HG03354 (cell line): ENCODE data around the gene GPR78.

Source experiments
- ATAC-seq: cut with Tn5 transposase; IDR thresholded peaks from one replicate; pipeline ENCODE4 v1.9.1; 2021; ENCODE audit warnings: mild to moderate bottlenecking; ENCODE audit not compliant: unreplicated experiment, poor library complexity, severe bottlenecking

The GPR78 gene

GRCh38 chr4:8595237-8596087 is 15.3 kb downstream of the GPR78 start:
- no peak for ATAC-seq

- no peak for ATAC-seq
These were observed 16.7 kb downstream of the GPR78 start for GRCh38 chr4:8596891-8597290.

GRCh38 chr4:8597319-8597718 is 17.1 kb downstream of the GPR78 start:
- ATAC-seq, result no peak

- no peak for ATAC-seq
These were observed 17.6 kb downstream of the GPR78 start for GRCh38 chr4:8597791-8598190.

- ATAC-seq, result no peak
These were observed 18.3 kb downstream of the GPR78 start for GRCh38 chr4:8598391-8599090.

GRCh38 chr4:8599091-8599460 is 18.9 kb downstream of the GPR78 start:
- ATAC-seq, result no peak

- ATAC-seq, result no peak
These were observed 19.5 kb downstream of the GPR78 start for GRCh38 chr4:8599657-8600056.

GRCh38 chr4:8600266-8600665 is 20.1 kb downstream of the GPR78 start:
- ATAC-seq, result no peak

- no peak for ATAC-seq
These were observed 20.5 kb downstream of the GPR78 start for GRCh38 chr4:8600686-8601085.

GRCh38 chr4:8601086-8601485 is 20.9 kb downstream of the GPR78 start:
- no peak for ATAC-seq

GRCh38 chr4:8601556-8601955 is 21.4 kb downstream of the GPR78 start:
- ATAC-seq, result no peak

GRCh38 chr4:8602686-8603430 is 22.7 kb downstream of the GPR78 start:
- no peak for ATAC-seq

- no peak for ATAC-seq
These were observed 23.7 kb downstream of the GPR78 start for GRCh38 chr4:8603931-8604330.

GRCh38 chr4:8605289-8605688 is 25.1 kb downstream of the GPR78 start:
- ATAC-seq, result no peak

GRCh38 chr4:8606476-8606875 is 26.3 kb downstream of the GPR78 start:
- ATAC-seq, result no peak

- no peak for ATAC-seq
These were observed 26.8 kb downstream of the GPR78 start for GRCh38 chr4:8606966-8607365.

- ATAC-seq, result no peak
These were observed 27.6 kb downstream of the GPR78 start for GRCh38 chr4:8607603-8608481.

GRCh38 chr4:8608714-8609391 is 28.7 kb downstream of the GPR78 start:
- ATAC-seq, result no peak

GRCh38 chr4:8609406-8609805 is 29.2 kb downstream of the GPR78 start:
- no peak for ATAC-seq
